Peyer's patch (tissue), 4 donors: ENCODE results near the gene C9orf153. TPM values are rescaled to one million over a fixed set of nuclear protein-coding genes. Genes with fewer than 3 reads are reported as not detected.
"Not testable (repeated sequence)": the region's sequence is repeated elsewhere in the genome, so short reads cannot be mapped to it uniquely, and the experiment has no call there.

ENCODE experiments used
- DNase-seq, 3 donors: peaks; one replicate each; pipeline ENCODE4 v3.0.0-alpha.2; 2017 to 2019
- H3K27ac ChIP-seq, 4 donors: fragments of 200-600 bp; sonication (generic); one replicate each; pipeline ENCODE4 v1.5.1; 2016 to 2019
- H3K27me3 ChIP-seq, 2 donors: fragments of 200-600 bp; sonication (generic); one replicate each; pipeline ENCODE4 v1.5.1; 2019
- H3K36me3 ChIP-seq, 3 donors: fragments of 200-600 bp; sonication (generic); one replicate each; pipeline ENCODE4 v1.5.1; 2016 to 2019
- H3K4me1 ChIP-seq, 4 donors: fragments of 200-600 bp; sonication (generic); one replicate each; pipeline ENCODE4 v1.5.1; 2016 to 2019
- H3K4me3 ChIP-seq, 4 donors: fragments of 200-600 bp; sonication (generic); 1 replicate in 3 of 4; 2 replicates in 1 of 4; pipeline ENCODE4 v1.5.1; 2016 to 2019; ENCODE audit warnings: mild to moderate bottlenecking in 1 of 4
- H3K9me3 ChIP-seq, 4 donors: fragments of 200-600 bp; sonication (generic); one replicate each; pipeline ENCODE4 v1.5.1; 2016 to 2019; ENCODE audit warnings: mild to moderate bottlenecking in 1 of 4
- POLR2A ChIP-seq, 2 donors: fragments of 450-650 bp; IDR thresholded peaks; one replicate each; pipeline ENCODE4 v1.5.1; 2017; ENCODE audit warnings: antibody characterized with exemption in 2 of 2, mild to moderate bottlenecking in 2 of 2, moderate library complexity in 2 of 2
- total RNA-seq, 4 donors: library from RNA; depleted of rRNA; stranded (reverse); fragments of >200 nt; gene quantifications; one replicate each; pipeline ENCODE4 v1.1.0, GENCODE V29; 2016
- TF ChIP-seq, protein P1 (sequence below), 6 experiments: fragments of 450-650 bp in 4 of 6; fragments of 200-600 bp in 2 of 6; sonication (generic) in 1 of 6; IDR thresholded peaks; one replicate each; pipeline ENCODE4 v1.5.1; 2017 to 2019; ENCODE audit warnings: antibody characterized with exemption in 6 of 6, mild to moderate bottlenecking in 3 of 6, moderate library complexity in 1 of 6

C9orf153 gene
- total RNA-seq, 4 donors from 2014 or later: 0.54 TPM; not detected in 3

DNA sequence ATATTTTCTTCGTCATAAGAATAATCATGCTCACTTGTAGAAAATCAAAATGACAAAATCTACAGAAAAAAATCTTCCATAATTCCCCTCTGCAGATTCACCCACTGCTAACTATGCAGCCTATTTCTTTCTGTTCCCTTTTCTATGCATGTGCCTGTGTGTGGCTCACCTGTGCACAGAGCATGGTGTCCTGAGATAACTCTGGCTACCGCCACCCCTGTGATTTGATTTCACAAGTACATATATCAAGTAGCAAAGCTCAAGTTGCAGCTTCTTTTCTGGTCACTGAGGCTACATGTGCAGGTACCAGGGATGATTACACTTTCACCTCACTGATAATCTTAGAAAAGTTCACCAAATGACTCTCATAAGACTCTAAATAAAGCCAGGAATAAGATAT, 41.2 kb upstream of the C9orf153 start:
- H3K4me1 ChIP-seq: no peaks in the 10 kb centered on the region
- H3K27ac ChIP-seq: no peak overlapping the region
- no peaks in the 10 kb centered on the region for H3K27me3 ChIP-seq
- H3K4me3 ChIP-seq: no peak overlapping the region
- peaks cover 0 to 97% (median 0%) of the 10 kb centered on the region in 3 donors for H3K36me3 ChIP-seq
- no peak for TF ChIP-seq POLR2A (IDR thresholded peaks at IDR 0.05)
- TF ChIP-seq, protein P1, sequence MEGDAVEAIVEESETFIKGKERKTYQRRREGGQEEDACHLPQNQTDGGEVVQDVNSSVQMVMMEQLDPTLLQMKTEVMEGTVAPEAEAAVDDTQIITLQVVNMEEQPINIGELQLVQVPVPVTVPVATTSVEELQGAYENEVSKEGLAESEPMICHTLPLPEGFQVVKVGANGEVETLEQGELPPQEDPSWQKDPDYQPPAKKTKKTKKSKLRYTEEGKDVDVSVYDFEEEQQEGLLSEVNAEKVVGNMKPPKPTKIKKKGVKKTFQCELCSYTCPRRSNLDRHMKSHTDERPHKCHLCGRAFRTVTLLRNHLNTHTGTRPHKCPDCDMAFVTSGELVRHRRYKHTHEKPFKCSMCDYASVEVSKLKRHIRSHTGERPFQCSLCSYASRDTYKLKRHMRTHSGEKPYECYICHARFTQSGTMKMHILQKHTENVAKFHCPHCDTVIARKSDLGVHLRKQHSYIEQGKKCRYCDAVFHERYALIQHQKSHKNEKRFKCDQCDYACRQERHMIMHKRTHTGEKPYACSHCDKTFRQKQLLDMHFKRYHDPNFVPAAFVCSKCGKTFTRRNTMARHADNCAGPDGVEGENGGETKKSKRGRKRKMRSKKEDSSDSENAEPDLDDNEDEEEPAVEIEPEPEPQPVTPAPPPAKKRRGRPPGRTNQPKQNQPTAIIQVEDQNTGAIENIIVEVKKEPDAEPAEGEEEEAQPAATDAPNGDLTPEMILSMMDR (IDR thresholded peaks at IDR 0.05): no peak
- DNase-seq: no peak
- H3K9me3 ChIP-seq: no peaks in the 10 kb centered on the region

DNA sequence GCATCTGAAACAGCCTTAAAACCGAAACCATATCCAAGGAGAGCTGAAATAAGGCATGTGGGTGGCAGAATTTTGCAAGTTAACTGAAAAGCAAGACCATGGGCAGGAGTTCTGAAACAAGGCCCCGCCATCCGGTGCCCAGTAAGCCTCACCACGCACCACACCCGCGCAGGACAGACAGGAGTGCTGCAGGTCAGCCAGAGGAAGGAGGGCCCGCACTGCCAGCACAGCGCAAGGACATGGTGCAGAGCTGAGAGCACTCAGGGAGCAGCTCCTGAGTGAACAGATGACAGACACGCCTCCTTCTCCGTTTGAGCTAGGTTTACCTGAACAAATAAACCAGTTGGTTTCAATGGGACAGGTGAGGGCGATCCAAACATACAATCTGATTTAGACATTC, 39.4 kb upstream of the C9orf153 start:
- no peak for TF ChIP-seq POLR2A (IDR thresholded peaks at IDR 0.05)
- TF ChIP-seq, protein P1 (IDR thresholded peaks at IDR 0.05): no peak
- Histone ChIP-seq H3K4me3 (no peak overlapping the region), H3K4me1 (no peaks in the 10 kb centered on the region), H3K36me3 (peaks cover 0 to 81% (median 0%) of the 10 kb centered on the region in 3 donors), H3K27me3 (no peaks in the 10 kb centered on the region), H3K9me3 (no peaks in the 10 kb centered on the region), H3K27ac (no peak overlapping the region)
- DNase-seq: no peak

DNA sequence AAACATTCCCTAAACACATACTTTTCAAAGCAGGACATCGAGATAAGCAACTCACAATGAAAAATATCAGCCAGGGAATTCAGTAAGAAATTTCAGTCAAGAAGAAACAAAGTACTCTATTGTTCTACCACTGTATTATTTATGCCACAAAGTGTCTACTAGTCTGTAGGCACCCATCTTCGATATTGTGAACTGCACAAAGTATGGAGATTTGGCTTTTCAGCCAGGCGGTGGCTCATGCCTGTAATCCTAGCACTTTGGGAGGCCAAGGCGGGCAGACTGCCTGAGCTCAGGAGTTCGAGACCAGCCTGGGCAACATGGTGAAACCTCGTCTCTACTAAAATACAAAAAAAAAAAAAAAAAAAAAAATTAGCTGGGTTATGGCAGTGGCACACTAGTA, 30.9 kb upstream of the C9orf153 start:
- H3K4me3 ChIP-seq, H3K9me3 ChIP-seq, H3K27me3 ChIP-seq, H3K27ac ChIP-seq, H3K4me1 ChIP-seq, DNase-seq: not testable (repeated sequence)
- H3K36me3 ChIP-seq: peaks cover 0 to 29% (median 0%) of the 10 kb centered on the region in 3 donors

DNA sequence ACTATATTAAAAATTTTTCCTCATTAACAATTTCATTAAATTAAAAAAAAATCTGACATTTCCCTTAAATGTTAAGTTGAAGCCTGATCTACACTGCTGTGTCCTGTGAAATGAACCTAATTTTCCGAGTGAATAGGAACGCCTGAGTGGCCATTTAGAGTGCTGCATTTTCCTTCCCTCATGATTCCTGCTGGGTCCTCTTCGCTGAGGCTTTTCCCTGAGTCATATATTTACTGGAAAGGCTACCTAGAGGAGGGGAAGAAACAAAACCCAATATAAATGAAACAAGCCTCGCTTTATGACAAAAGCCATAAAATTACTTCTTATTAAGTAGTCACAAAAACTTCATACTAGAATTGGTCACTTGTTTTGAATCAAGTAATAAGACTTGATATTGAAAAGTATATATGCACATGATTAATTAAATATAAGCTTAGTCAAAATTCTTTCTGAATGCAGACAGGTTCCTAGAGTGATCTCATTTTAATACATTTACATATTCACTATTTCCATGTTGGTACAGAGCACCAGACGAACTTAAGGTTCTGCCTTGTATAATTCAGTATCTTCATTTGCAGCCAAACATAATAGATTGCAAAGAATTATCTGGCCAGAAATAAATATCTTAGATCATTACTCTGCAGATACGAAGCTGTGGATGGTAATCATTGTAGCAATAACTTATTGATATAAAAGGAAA, 29.2 kb upstream of the C9orf153 start:
- TF ChIP-seq, protein P1 (IDR thresholded peaks at IDR 0.05): no peak
- no peak for TF ChIP-seq POLR2A (IDR thresholded peaks at IDR 0.05)
- peaks cover 0 to 27% (median 0%) of the 10 kb centered on the region in 3 donors for H3K36me3 ChIP-seq
- no peak for DNase-seq
- H3K4me1 ChIP-seq: no peaks in the 10 kb centered on the region
- H3K27ac ChIP-seq: no peak overlapping the region
- no peaks in the 10 kb centered on the region for H3K9me3 ChIP-seq
- H3K4me3 ChIP-seq: no peak overlapping the region
- H3K27me3 ChIP-seq: no peaks in the 10 kb centered on the region

DNA sequence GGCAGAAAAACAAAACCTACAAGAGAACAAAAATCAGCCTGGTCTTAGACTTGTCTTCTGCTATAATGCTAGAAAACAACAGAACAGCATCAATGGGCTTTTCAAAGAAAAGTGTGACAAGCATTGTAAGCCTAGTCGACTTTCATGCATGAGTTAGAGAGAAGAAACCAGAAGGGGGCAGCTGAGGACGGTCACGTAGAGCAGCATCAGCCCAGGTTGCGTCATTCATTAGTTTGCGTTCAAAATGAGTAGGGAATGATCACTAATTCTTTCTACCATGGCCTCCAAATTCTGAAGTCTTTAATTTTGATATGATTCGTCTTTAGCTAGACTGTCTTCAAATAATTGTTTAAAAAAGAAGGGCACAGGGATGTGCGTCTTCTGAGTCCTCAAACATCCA, 27.6 kb upstream of the C9orf153 start:
- no peak overlapping the region for H3K4me3 ChIP-seq
- H3K27me3 ChIP-seq: no peaks in the 10 kb centered on the region
- no peaks in the 10 kb centered on the region for H3K4me1 ChIP-seq
- H3K36me3 ChIP-seq: peaks cover 0 to 23% (median 0%) of the 10 kb centered on the region in 3 donors
- TF ChIP-seq POLR2A (IDR thresholded peaks at IDR 0.05): no peak
- TF ChIP-seq, protein P1 (IDR thresholded peaks at IDR 0.05): no peak
- H3K9me3 ChIP-seq: no peaks in the 10 kb centered on the region
- no peak overlapping the region for H3K27ac ChIP-seq
- DNase-seq: no peak

DNA sequence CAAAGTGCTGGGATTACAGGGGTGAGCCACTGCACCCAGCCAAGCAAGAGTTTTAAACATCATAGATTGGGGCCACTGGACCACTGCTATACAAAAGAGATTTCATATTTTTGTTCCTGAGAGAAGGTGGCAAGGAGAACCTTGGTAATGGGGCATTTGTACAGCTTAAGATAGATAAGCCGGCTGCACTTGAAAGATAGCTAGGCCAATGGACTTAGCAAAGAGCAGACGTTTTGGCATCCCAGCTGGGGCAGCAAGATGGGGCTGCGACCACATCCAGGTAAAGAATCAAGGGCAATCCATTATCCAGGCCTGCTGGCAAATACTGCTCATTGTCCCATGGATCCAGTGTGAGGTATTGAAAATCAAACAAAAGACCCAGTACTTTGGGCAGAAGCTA, 26.8 kb upstream of the C9orf153 start:
- Histone ChIP-seq H3K9me3 (no peaks in the 10 kb centered on the region), H3K36me3 (peaks cover 0 to 20% (median 0%) of the 10 kb centered on the region in 3 donors), H3K4me1 (peaks cover 0 to 1% (median 0%) of the 10 kb centered on the region in 4 donors), H3K4me3 (no peak overlapping the region), H3K27ac (no peak overlapping the region), H3K27me3 (no peaks in the 10 kb centered on the region)
- DNase-seq: no peak
- TF ChIP-seq, protein P1 (IDR thresholded peaks at IDR 0.05): no peak
- no peak for TF ChIP-seq POLR2A (IDR thresholded peaks at IDR 0.05)
